K562 (cell line): ENCODE results near the gene GRK4. TPM values are rescaled to one million over a fixed set of nuclear protein-coding genes. Genes with fewer than 3 reads are reported as not detected.

Source experiments
- ARHGAP35 ChIP-seq: fragments of 450-650 bp; IDR thresholded peaks from 2 replicates; pipeline ENCODE4 v1.6.1; 2018; ENCODE audit not compliant: partially characterized antibody
- BRCA1 ChIP-seq, 2 experiments: fragments of 450-650 bp in 1 of 2; sonication (generic) in 1 of 2; formaldehyde crosslinking in 1 of 2; IDR thresholded peaks; 2 replicates each; pipeline versions ENCODE4 v1.5.0 to v1.6.1; 2017 to 2020; ENCODE audit warnings: mild to moderate bottlenecking in 1 of 2, missing genetic modification reagents in 1 of 2
- C11orf30 ChIP-seq: fragments of 450-650 bp; IDR thresholded peaks from 2 replicates; pipeline ENCODE4 v1.6.1; 2016; ENCODE audit warnings: low read depth, mild to moderate bottlenecking
- CTBP1 ChIP-seq: fragments of 450-650 bp; IDR thresholded peaks from 2 replicates; pipeline ENCODE4 v1.6.1; 2016; ENCODE audit warnings: borderline replicate concordance
- NCOA2 ChIP-seq, 2 experiments: fragments of 450-650 bp; IDR thresholded peaks; 2 replicates each; pipeline ENCODE4 v1.6.1; 2018; ENCODE audit warnings: mild to moderate bottlenecking in 2 of 2, moderate library complexity in 1 of 2; ENCODE audit not compliant: partially characterized antibody in 2 of 2
- TCFL5 ChIP-seq: fragments of 250-450 bp; sonication (Bioruptor Pico); conservative IDR thresholded peaks from 2 replicates; pipeline ENCODE4 v1.6.1; 2021; ENCODE audit warnings: mild to moderate bottlenecking, moderate library complexity, matching md5 sums
- TEAD4 ChIP-seq, 2 experiments: sonication (generic) in 1 of 2; formaldehyde crosslinking in 1 of 2; IDR thresholded peaks; 2 replicates each; pipeline versions ENCODE4 v1.6.1 to v1.8.0; 2012 to 2022; ENCODE audit warnings: borderline replicate concordance in 1 of 2, inconsistent platforms in 1 of 2, low read length in 1 of 2, mild to moderate bottlenecking in 1 of 2, missing genetic modification reagents in 1 of 2
- polyA plus RNA-seq, 8 experiments: library from polyadenylated mRNA; depleted of rRNA in 4 of 8; stranded (reverse) in 5 of 8; unstranded in 3 of 8; fragments of >200 nt; fragmentation: Nextera tagmentation in 2 of 8; fragmentation: Illumina TruSeq in 1 of 8; extraction: Ambion mirVana in 2 of 8; extraction: Trizol in 1 of 8; gene quantifications; 2 replicates each; pipeline versions ENCODE4 v1.2.1 to v1.2.3, GENCODE V29; 2011 to 2014; ENCODE audit warnings: inconsistent platforms in 1 of 8, missing spikeins in 1 of 8
- total RNA-seq, 7 experiments: library from RNA; depleted of rRNA in 6 of 7; stranded (reverse); fragments of >200 nt in 6 of 7; fragmentation: Illumina TruSeq in 2 of 7; extraction: Trizol in 2 of 7; gene quantifications; 2 replicates each; pipeline versions ENCODE4 v1.2.1 to v1.2.3, GENCODE V29; 2011 to 2021; ENCODE audit warnings: low replicate concordance in 1 of 7
- TF ChIP-seq, protein P1 (sequence below), 2 experiments: IDR thresholded peaks; 2 replicates each; pipeline ENCODE4 v1.6.1; 2012; ENCODE audit warnings: improper control_type of control experiment in 2 of 2, low read depth in 2 of 2, low read length in 2 of 2, borderline replicate concordance in 1 of 2
- TF ChIP-seq, protein P2 (sequence below): fragments of 250-450 bp; sonication (Bioruptor Pico); IDR thresholded peaks from 2 replicates; pipeline ENCODE4 v1.5.0; 2020; ENCODE audit warnings: mild to moderate bottlenecking, borderline replicate concordance
- TF ChIP-seq, protein P3 (sequence below): IDR thresholded peaks from 2 replicates; pipeline ENCODE4 v1.6.1; 2014; ENCODE audit warnings: antibody characterized with exemption
- TF ChIP-seq, protein P4 (sequence below): fragments of 450-650 bp; conservative IDR thresholded peaks from 2 replicates; pipeline ENCODE4 v1.6.1; 2016; ENCODE audit warnings: missing genetic modification characterization, low read depth, mild to moderate bottlenecking, missing compliant biosample characterization, moderate library complexity
- TF ChIP-seq, protein P5 (sequence below): fragments of 200-800 bp; sonication (Bioruptor generic); IDR thresholded peaks from 2 replicates; pipeline ENCODE4 v1.6.1; 2016; ENCODE audit warnings: missing genetic modification characterization, missing compliant biosample characterization

GRK4 gene
- total and polyA plus RNA-seq, 9 of the 15 experiments (the other 6 are each of a cell fraction or from before 2014, with no cell fraction given): 1.1 to 4.8 (median 2.6) TPM

DNA sequence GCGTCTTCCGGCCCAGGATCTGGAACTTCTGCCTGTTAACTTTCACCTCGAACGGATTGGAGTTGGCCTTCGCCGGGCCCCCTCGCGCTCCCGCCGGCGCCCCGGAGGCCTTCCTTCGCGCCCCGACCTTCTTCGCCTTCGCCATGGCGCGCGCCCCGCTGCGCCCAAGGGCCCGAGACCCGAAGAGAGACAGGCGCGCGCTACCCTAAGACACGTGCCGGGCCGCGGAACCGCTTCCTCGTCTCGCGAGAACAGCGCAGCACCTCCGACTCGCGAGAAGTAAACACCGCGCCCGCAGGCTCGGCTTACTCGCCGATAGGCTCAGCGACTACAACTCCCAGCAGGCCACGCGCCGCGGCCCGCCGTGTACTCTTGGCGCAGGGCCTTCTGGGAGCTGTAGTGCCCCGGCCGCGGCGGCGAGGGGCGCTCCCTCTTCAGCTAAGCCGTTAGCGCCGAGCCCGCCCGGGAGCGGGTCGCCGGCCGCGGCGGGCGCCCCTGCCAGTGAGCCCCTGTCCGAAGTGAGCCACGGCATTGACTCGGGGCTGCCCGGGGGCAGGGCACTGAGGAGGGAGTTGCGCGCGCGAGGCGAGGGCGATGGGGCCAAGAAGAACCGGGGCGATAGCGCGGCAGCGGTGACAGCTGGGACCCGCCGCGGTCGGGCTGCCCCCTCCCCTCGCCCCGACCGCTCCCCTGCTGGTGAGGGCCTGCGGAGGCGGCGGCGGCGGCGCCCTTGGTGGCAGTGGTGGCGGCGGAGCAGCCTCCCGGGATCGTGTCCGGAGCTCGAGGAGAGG, at the start of gene GRK4, which contains the start of gene NOP14 (continued):
- TF ChIP-seq NCOA2 (IDR thresholded peaks at IDR 0.05; ENCODE audit: partially characterized antibody in 2 of 2): no peak
- TF ChIP-seq, protein P1, sequence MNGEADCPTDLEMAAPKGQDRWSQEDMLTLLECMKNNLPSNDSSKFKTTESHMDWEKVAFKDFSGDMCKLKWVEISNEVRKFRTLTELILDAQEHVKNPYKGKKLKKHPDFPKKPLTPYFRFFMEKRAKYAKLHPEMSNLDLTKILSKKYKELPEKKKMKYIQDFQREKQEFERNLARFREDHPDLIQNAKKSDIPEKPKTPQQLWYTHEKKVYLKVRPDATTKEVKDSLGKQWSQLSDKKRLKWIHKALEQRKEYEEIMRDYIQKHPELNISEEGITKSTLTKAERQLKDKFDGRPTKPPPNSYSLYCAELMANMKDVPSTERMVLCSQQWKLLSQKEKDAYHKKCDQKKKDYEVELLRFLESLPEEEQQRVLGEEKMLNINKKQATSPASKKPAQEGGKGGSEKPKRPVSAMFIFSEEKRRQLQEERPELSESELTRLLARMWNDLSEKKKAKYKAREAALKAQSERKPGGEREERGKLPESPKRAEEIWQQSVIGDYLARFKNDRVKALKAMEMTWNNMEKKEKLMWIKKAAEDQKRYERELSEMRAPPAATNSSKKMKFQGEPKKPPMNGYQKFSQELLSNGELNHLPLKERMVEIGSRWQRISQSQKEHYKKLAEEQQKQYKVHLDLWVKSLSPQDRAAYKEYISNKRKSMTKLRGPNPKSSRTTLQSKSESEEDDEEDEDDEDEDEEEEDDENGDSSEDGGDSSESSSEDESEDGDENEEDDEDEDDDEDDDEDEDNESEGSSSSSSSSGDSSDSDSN (IDR thresholded peaks at IDR 0.05; ENCODE audit: borderline replicate concordance in 1 of 2, low read depth in 2 of 2, low read length in 2 of 2): peak; percentile 3 to 76; a peak in 1 of 4 replicates
- peak; percentile 87 for TF ChIP-seq CTBP1
- TF ChIP-seq BRCA1 (IDR thresholded peaks at IDR 0.05): no peak
- no peak for TF ChIP-seq BRCA1 (CRISPR knock-in tag; IDR thresholded peaks at IDR 0.05)
- no peak for TF ChIP-seq C11orf30
- peak; percentile 4; the same call in 1 of the 2 replicates for TF ChIP-seq TEAD4 (IDR thresholded peaks at IDR 0.05; ENCODE audit: low read length)
- TF ChIP-seq TEAD4 (CRISPR knock-in tag; IDR thresholded peaks at IDR 0.05; ENCODE audit: borderline replicate concordance): 0 out of 2 replicates have a peak, but pooled peaks have one; percentile 39
- TF ChIP-seq, protein P2, sequence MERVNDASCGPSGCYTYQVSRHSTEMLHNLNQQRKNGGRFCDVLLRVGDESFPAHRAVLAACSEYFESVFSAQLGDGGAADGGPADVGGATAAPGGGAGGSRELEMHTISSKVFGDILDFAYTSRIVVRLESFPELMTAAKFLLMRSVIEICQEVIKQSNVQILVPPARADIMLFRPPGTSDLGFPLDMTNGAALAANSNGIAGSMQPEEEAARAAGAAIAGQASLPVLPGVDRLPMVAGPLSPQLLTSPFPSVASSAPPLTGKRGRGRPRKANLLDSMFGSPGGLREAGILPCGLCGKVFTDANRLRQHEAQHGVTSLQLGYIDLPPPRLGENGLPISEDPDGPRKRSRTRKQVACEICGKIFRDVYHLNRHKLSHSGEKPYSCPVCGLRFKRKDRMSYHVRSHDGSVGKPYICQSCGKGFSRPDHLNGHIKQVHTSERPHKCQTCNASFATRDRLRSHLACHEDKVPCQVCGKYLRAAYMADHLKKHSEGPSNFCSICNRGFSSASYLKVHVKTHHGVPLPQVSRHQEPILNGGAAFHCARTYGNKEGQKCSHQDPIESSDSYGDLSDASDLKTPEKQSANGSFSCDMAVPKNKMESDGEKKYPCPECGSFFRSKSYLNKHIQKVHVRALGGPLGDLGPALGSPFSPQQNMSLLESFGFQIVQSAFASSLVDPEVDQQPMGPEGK (CRISPR knock-in tag): no peak
- no peak for TF ChIP-seq TCFL5
- TF ChIP-seq, protein P3, sequence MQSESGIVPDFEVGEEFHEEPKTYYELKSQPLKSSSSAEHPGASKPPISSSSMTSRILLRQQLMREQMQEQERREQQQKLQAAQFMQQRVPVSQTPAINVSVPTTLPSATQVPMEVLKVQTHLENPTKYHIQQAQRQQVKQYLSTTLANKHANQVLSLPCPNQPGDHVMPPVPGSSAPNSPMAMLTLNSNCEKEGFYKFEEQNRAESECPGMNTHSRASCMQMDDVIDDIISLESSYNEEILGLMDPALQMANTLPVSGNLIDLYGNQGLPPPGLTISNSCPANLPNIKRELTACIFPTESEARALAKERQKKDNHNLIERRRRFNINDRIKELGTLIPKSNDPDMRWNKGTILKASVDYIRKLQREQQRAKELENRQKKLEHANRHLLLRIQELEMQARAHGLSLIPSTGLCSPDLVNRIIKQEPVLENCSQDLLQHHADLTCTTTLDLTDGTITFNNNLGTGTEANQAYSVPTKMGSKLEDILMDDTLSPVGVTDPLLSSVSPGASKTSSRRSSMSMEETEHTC: peak; percentile 29; the same call in 1 of the 2 replicates
- peak; percentile 98 for TF ChIP-seq ARHGAP35
- TF ChIP-seq, protein P4, sequence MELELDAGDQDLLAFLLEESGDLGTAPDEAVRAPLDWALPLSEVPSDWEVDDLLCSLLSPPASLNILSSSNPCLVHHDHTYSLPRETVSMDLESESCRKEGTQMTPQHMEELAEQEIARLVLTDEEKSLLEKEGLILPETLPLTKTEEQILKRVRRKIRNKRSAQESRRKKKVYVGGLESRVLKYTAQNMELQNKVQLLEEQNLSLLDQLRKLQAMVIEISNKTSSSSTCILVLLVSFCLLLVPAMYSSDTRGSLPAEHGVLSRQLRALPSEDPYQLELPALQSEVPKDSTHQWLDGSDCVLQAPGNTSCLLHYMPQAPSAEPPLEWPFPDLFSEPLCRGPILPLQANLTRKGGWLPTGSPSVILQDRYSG (tag): no peak
- TF ChIP-seq, protein P5, sequence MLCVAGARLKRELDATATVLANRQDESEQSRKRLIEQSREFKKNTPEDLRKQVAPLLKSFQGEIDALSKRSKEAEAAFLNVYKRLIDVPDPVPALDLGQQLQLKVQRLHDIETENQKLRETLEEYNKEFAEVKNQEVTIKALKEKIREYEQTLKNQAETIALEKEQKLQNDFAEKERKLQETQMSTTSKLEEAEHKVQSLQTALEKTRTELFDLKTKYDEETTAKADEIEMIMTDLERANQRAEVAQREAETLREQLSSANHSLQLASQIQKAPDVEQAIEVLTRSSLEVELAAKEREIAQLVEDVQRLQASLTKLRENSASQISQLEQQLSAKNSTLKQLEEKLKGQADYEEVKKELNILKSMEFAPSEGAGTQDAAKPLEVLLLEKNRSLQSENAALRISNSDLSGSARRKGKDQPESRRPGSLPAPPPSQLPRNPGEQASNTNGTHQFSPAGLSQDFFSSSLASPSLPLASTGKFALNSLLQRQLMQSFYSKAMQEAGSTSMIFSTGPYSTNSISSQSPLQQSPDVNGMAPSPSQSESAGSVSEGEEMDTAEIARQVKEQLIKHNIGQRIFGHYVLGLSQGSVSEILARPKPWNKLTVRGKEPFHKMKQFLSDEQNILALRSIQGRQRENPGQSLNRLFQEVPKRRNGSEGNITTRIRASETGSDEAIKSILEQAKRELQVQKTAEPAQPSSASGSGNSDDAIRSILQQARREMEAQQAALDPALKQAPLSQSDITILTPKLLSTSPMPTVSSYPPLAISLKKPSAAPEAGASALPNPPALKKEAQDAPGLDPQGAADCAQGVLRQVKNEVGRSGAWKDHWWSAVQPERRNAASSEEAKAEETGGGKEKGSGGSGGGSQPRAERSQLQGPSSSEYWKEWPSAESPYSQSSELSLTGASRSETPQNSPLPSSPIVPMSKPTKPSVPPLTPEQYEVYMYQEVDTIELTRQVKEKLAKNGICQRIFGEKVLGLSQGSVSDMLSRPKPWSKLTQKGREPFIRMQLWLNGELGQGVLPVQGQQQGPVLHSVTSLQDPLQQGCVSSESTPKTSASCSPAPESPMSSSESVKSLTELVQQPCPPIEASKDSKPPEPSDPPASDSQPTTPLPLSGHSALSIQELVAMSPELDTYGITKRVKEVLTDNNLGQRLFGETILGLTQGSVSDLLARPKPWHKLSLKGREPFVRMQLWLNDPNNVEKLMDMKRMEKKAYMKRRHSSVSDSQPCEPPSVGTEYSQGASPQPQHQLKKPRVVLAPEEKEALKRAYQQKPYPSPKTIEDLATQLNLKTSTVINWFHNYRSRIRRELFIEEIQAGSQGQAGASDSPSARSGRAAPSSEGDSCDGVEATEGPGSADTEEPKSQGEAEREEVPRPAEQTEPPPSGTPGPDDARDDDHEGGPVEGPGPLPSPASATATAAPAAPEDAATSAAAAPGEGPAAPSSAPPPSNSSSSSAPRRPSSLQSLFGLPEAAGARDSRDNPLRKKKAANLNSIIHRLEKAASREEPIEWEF (CRISPR knock-in tag): peak; percentile 62; the same call in 1 of the 2 replicates
